Measurements from ENCODE around the gene LDLRAD3. TPM values are rescaled to one million over a fixed set of nuclear protein-coding genes. Genes with fewer than 3 reads are reported as not detected.

LDLRAD3 gene
- total and polyA plus RNA-seq, 11 donors, result 1.1 to 7.7 (median 2.6) TPM

- no peak for ATAC-seq
- Histone ChIP-seq H3K27me3 (no peaks in the 10 kb centered on the region), H3K36me3 (no peaks in the 10 kb centered on the region), H3K4me3 (no peak overlapping the region), H3K27ac (no peak overlapping the region), H3K4me1 (peaks cover 0 to 19% (median 0%) of the 10 kb centered on the region in 12 donors), H3K9me3 (peaks cover 0 to 7% (median 0%) of the 10 kb centered on the region in 12 donors)
- WGBS, 4 donors, result 64 to 73% (median 66%) methylated on average over 11 of the region's 11 CpGs
- TF ChIP-seq, protein P1, sequence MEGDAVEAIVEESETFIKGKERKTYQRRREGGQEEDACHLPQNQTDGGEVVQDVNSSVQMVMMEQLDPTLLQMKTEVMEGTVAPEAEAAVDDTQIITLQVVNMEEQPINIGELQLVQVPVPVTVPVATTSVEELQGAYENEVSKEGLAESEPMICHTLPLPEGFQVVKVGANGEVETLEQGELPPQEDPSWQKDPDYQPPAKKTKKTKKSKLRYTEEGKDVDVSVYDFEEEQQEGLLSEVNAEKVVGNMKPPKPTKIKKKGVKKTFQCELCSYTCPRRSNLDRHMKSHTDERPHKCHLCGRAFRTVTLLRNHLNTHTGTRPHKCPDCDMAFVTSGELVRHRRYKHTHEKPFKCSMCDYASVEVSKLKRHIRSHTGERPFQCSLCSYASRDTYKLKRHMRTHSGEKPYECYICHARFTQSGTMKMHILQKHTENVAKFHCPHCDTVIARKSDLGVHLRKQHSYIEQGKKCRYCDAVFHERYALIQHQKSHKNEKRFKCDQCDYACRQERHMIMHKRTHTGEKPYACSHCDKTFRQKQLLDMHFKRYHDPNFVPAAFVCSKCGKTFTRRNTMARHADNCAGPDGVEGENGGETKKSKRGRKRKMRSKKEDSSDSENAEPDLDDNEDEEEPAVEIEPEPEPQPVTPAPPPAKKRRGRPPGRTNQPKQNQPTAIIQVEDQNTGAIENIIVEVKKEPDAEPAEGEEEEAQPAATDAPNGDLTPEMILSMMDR (IDR thresholded peaks at IDR 0.05), result no peak
- TF ChIP-seq POLR2A (IDR thresholded peaks at IDR 0.05), result no peak
- DNase-seq, result no peak
- intact Hi-C loops (cut with DNase I), result no loop called here
Observed at GRCh38 chr11:35927104-35927503, 16.8 kb upstream of the LDLRAD3 start.

DNA sequence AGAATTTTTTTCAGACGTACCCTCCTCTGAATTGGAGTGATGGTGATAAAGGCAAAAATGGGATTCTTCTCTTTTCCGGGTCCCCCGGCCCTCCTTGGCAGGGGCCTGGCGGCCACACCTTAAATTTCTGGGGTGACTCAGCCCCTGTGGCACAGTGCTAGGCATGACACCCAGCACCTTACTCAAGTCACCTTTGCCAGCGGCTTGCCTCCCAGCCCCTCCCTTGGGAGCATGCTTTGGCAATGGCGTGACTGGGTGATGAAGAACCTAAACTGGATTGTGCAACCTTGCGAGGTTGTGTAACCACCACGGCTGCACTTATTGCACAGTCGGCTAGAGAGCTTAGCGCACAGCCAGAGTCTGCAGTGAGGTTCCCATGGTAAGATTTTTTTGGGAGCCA, 16.2 kb upstream of the LDLRAD3 start:
- DNase-seq (peak in 2 of 5 donors; percentile 26 to 54), ATAC-seq (peak in 1 of 4 donors; percentile 69)
- Histone ChIP-seq H3K9me3 (peaks cover 0 to 11% (median 0%) of the 10 kb centered on the region in 12 donors), H3K4me3 (no peak overlapping the region), H3K36me3 (no peaks in the 10 kb centered on the region), H3K27me3 (no peaks in the 10 kb centered on the region), H3K4me1 (peaks cover 0 to 19% (median 0%) of the 10 kb centered on the region in 12 donors), H3K27ac (no peak overlapping the region)
- 75 to 86% (median 78%) methylated on average over 10 of the region's 10 CpGs for WGBS, 4 donors
- TF ChIP-seq POLR2A (IDR thresholded peaks at IDR 0.05), result no peak
- TF ChIP-seq, protein P1 (IDR thresholded peaks at IDR 0.05), result no peak
- intact Hi-C loops (cut with DNase I), result no loop called here

DNA sequence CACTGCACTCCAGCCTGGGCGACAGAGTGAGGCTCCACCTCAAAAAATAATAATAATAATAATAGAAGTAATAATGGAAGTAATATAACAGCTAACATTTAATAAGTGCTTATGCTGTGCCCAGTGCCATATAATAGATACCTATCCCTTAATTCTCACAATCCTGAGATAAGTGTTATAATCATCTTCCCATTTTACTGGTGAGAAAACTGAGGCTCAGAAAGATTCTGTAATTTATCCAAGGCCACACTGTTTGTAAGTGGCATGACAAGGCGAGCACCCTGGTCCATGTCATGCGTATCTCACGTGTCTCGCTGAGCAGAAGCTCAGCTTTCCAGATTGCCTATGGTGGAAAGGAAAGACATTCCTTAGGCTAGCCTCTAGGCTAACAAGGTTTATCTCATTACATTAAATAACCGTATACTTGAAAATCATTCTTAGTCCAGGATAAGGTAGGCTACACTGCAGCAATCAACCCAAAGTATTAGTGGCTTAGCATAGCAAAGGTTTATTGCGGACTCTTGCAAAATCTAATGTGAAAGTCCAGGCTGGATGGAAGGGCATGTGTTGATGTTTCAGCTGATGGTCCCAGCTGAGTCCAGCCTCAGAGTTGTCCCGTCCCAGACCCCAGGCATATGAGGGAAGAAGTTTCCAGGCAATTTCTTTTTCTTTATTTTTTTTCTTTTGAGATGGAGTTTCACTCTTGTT, 15.0 kb upstream of the LDLRAD3 start:
- Histone ChIP-seq H3K4me1 (peaks cover 0 to 15% (median 0%) of the 10 kb centered on the region in 12 donors), H3K9me3 (peaks cover 0 to 11% (median 0%) of the 10 kb centered on the region in 12 donors), H3K27ac (no peak overlapping the region), H3K27me3 (no peaks in the 10 kb centered on the region), H3K36me3 (no peaks in the 10 kb centered on the region), H3K4me3 (no peak overlapping the region)
- ATAC-seq (no peak), DNase-seq (no peak)
- intact Hi-C loops (cut with DNase I), result no loop called here
- 96 to 99% (median 97%) methylated on average over 8 of the region's 8 CpGs for WGBS, 4 donors
- TF ChIP-seq POLR2A (IDR thresholded peaks at IDR 0.05), result no peak
- TF ChIP-seq, protein P1 (IDR thresholded peaks at IDR 0.05), result no peak

DNA sequence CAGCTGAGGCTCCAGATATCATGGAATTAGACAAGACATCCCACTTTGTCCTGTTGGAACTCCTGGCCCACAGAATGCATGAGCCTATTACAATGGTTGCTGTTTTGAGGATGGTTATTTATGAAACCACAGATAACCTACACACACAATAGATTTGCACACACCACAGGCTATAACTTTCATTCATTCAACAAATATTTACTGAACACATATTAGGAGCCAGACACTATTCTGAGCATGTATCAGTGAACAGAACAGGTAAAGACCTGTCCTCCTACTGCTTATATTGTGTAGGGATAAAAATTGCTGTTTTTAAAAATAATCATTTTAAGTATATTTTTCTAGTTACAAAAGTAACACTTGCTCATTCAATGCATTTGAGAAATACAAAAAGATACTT, 13.4 kb upstream of the LDLRAD3 start:
- H3K36me3 ChIP-seq, result no peaks in the 10 kb centered on the region
- intact Hi-C loops (cut with DNase I), result no loop called here
- ATAC-seq (no peak), DNase-seq (no peak)
- TF ChIP-seq, protein P1 (IDR thresholded peaks at IDR 0.05), result no peak
- TF ChIP-seq POLR2A (IDR thresholded peaks at IDR 0.05), result no peak
- no peaks in the 10 kb centered on the region for H3K27me3 ChIP-seq
- H3K9me3 ChIP-seq, result peaks cover 0 to 11% (median 0%) of the 10 kb centered on the region in 12 donors
- H3K4me3 ChIP-seq, result no peak overlapping the region
- H3K27ac ChIP-seq, result no peak overlapping the region
- H3K4me1 ChIP-seq, result peaks cover 0 to 14% (median under 1%) of the 10 kb centered on the region in 12 donors
